GM12874 (cell line): ENCODE measurements around the gene RAD52.

Experiments used
- TF ChIP-seq, protein P1 (sequence below): IDR thresholded peaks from 2 replicates; pipeline ENCODE4 v1.5.1; 2011; ENCODE audit warnings: low read depth, mild to moderate bottlenecking, control low read depth, low read length, moderate library complexity; ENCODE audit not compliant: insufficient read depth

Gene RAD52

DNA sequence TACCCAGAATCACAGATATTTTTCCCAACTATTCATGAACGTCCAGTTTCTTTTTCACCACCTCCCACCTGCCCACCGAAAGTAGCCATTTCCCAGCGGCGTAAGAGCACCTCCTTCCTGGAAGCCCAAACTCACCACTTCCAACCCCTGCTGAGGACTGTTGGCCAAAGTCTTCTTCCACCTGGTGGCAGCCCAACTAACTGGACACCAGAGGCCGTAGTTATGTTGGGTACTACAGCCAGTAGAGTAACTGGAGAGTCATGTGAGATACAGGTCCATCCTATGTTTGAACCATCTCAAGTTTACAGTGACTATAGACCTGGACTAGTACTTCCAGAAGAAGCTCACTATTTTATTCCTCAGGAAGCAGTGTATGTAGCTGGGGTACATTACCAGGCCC, 81.6 kb downstream of the RAD52 start:
- TF ChIP-seq, protein P1, sequence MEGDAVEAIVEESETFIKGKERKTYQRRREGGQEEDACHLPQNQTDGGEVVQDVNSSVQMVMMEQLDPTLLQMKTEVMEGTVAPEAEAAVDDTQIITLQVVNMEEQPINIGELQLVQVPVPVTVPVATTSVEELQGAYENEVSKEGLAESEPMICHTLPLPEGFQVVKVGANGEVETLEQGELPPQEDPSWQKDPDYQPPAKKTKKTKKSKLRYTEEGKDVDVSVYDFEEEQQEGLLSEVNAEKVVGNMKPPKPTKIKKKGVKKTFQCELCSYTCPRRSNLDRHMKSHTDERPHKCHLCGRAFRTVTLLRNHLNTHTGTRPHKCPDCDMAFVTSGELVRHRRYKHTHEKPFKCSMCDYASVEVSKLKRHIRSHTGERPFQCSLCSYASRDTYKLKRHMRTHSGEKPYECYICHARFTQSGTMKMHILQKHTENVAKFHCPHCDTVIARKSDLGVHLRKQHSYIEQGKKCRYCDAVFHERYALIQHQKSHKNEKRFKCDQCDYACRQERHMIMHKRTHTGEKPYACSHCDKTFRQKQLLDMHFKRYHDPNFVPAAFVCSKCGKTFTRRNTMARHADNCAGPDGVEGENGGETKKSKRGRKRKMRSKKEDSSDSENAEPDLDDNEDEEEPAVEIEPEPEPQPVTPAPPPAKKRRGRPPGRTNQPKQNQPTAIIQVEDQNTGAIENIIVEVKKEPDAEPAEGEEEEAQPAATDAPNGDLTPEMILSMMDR: no peak

DNA sequence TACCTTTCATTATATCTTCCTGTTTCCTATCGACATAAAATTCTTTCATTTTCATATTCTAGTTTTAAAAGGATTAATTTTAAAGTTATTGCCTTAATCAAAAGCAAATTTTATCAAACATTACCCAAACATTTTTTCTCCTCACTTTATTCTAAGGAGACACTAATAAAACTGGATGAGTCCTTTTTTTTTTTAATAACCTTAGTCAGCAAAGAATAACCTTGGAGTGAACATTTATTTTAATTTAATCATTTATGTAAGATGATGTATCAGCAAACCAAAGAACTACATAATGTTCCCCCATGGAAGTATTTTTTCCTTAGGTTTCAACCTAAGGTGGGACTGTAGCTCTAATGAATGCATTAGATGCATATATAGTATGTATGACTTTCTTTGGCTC, 83.9 kb downstream of the RAD52 start:
- TF ChIP-seq, protein P1: no peak

DNA sequence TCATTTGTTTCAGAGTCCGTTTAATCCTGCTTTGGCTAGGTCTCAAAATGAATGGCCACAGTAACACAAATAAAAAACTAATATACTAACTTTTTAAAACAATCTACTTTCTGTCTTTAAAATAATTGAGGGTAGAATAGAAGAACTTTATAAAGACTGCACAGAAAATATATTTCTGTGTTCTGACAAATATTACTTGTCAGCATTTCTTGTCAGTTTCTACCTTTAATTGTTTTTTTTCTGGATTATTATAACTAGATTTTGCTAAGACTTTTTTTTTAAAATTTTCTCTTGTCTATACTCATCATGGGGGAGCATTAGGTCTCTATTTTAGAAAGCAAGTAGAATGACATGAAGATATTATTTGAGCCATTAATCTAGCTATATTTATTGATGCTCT, 86.2 kb downstream of the RAD52 start:
- TF ChIP-seq, protein P1: no peak

DNA sequence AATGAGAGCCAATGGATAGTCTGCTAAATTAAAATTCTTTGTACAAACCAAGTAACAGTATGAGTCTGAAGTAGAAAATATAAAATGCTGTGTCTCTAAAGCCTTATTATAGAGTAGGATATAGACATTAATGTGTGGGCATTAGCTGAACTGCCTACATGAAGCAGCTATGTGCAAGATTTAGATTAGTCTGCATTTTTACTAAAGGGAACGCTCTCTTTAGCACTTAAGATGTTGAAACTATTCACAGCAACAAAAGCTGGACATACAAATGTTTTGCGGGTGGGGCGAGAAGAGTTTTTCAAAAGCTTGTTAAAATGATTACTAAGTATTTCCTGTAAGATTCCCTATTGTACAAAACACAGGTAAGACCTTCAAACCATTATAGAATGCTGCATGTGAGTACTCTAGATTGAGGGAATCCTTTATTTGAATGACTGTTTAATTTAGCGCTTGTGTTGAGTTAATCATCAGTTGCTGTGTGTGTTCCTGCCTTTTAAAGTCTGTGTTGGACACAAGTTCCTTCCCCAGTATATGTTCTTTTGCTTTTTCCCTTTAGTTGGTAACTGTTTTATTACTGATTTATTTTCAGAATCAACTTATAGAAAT, 87.1 kb downstream of the RAD52 start:
- TF ChIP-seq, protein P1: no peak
